GM21526 (cell line): ENCODE data around the gene AXIN1.
"Not testable (repeated sequence)": the region's sequence is repeated elsewhere in the genome, so short reads cannot be mapped to it uniquely, and the experiment has no call there.

ENCODE experiments used
- ATAC-seq: cut with Tn5 transposase; IDR thresholded peaks from one replicate; pipeline ENCODE4 v1.9.1; 2021; ENCODE audit warnings: moderate library complexity; ENCODE audit not compliant: unreplicated experiment, low FRiP score

The AXIN1 gene

DNA sequence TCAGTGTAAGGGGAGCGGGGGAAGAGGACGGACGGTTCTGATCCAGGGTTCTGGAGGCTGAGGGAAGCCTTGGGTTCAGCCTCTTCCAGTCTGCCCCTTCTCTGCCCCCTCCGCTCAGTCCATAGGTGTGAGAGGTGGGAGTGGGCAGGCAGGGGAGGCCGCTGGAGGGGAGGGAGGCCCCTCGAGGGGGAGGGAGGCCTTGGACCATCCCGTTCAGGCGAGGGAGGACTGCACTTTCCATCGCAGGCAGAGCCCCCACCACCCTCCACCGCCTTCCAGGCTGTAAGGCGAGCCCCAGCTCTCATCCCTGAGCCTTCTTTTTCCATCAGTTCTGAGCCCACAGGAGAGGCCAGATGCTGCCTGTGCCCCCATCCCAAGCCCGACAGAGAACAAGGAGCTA lies 4.2 kb upstream of the AXIN1 start:
- ATAC-seq = no peak

DNA sequence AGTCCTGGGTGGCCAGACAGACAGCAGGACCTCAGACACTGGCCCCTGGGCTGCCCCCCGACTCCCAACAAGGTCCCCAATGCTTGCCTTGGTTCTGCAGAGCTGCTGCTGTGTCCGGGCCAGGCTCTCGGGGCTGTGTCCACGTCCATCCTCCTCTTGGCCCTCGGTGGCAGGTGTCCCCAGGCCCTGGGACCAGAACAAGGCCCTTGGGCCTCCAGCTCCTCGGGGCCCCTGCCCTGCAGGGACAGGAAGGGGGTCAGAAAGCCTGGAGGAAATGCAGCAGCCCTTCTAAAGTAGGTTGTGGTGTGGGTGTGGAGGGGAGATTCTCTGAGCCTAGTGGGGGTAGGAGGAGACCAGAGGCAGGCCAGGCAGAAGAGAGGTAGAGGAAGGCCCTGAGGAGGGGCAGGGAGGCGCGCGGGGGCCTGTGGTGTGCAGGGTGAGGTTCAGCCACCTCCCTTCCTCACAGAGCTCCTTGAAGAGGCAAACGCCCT lies 2.5 kb upstream of the AXIN1 start:
- no peak for ATAC-seq

- ATAC-seq = no peak
Observed at GRCh38 chr16:354291-354881, 1.9 kb upstream of the AXIN1 start.

DNA sequence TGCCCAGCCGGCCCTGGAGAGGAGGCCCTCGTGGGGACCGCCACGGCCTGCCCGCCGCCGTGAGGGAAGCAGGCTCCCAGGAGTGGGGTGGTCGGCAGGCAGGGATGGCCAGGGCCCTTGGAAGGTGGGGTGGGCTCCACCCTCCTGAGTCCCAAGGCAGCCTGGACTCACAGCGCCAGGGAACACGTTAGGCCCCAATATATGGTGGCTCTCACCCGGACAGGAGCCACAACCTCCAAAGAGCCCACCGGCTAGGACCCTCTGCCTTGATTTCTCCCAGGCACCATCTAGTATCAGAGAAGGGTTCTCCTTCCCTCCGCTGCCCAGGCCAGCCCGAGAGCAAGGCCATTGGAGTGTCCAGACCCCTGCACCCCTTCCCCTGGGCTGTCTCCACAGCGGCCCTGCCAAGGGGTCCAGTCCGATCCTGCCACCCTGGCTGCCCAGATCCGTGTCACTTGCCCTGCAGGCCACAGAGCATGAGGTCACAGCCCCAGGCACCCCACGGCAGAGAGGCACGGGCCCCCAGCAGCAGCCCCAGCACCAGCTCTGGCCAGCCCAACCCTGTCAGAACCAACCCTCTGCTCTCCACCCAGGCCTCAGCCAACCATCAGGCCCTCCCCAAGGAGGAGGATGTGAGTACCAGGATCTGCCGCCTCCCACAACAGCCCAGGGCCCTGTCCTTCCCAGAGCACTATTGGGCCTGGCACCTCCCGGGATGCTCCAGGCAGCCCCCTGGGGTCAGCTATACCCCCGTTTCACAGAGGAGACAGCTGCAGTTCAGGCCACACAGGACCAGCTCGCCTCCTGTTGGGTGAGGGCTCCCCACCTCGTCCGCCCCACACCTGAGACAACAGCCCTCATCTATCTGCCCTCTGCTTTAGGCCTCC lies 1.1 kb upstream of the AXIN1 start:
- no peak for ATAC-seq

DNA sequence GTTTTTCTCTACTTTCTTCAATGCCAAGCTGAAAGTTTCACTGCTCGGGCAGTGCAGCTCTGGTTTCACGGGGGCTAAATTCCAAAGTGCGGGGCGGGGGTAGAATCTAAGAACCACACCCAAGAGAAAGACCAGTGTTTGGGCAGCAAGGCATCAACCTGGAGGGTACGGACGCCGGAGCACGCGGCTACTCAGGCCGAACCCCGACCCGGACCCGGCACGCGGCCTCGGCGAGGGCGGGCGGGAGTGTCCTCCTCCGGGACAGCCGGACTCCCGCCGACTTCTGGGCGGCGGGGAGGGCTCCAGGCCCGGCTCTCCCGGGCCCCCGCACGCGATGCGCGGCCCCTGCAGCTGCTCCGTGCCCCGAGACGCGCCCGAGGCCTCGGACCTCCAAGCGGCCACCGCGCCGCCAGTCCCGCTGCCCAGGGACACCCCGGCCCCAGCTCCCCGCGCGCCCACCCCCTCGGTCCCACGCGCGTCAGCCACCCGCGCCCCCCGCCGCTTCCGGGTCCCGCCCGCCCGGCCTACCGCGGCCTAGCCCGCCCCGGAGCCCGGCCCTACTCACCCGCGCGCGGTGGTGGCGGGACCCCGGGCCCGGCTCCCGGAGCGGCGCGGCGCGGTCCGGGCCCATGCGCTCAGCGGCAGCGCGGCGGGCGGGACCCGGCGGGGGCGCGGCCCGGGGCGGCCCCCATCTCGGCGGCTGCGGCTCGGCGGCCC lies 561 bp downstream of the AXIN1 start:
- peak; percentile 32 for ATAC-seq

DNA sequence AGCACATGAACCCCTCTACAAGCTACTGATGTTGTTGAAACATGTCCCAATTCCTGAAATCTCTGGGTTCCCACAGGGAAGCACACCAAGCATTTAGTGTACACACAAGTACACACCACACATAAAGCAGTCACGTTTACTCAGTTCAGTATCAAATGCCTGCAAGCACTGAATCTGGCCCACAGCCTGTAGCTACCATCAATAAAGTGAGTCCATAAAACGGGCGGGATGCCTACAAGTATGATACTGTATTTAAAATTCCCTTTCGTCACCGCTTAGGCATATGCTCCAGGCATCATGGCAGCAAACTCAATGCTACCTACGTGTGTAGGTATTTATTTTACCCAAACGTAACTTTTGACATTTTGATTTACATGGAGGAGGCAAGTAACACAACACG lies 2.3 kb downstream of the AXIN1 start:
- no peak for ATAC-seq

- no peak for ATAC-seq
Observed at GRCh38 chr16:349211-349610, 3.3 kb downstream of the AXIN1 start.

DNA sequence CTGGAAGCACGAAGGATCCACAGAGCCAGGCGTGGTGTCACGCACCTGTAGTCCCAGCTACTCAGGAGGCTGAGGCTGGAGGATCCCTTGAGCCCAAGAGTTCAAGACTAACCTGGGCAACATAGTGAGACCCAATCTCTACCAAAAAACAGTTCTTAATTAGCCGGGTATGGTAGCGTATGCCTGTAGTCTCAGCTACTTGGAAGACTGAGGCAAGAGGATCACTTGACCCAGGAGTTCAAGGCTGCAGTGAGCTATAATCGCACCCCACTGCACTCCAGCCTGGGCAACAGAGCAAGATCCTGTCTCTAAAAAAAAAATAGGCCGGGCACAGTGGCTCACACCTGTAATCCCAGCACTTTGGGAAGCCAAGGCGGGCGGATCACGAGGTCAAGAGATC lies 4.0 kb downstream of the AXIN1 start:
- not testable (repeated sequence) for ATAC-seq

GRCh38 chr16:347203-347602 lies 5.3 kb downstream of the AXIN1 start:
- ATAC-seq = no peak

- ATAC-seq = no peak
Observed at GRCh38 chr16:346587-346986, 5.9 kb downstream of the AXIN1 start.

- no peak for ATAC-seq
Observed at GRCh38 chr16:345772-346171, 6.8 kb downstream of the AXIN1 start.

DNA sequence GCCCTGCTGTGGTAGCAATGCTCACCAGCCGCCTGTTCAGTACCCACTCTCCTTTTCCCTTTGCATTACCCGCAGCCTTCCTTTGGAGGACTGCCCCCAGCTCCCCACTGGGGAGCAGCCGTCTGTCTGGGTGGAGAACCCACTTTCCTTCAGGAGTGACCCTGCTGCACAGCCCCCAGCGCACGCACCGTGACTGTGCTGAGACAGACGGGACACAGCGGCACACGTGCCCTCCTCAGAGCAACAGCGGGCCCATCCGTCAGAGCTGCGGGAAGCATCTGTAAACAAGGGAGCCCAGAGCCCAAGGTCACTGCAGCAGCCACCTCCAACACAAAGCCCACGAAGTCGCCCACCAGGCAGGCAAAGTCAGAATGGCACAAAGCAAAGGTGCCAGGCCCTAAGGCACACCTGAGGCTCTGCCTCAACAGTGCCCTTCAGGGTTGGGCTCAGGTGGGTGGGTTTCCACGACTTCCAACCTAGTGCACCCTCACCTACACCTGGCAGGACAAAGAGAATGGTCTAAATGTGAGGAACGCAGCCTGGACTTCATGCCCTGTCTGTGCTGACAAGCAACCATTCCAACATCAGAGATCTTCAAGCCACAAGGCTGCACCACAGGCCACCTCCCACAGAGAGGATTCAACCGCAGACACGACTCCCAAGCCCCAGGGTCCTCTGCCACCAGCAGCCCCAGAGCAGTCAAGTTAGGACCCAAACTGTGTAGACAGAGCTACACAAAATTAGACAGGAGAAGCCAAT lies 9.9 kb downstream of the AXIN1 start:
- ATAC-seq = no peak

GRCh38 chr16:341974-342336 lies 10.6 kb downstream of the AXIN1 start:
- not testable (repeated sequence) for ATAC-seq

DNA sequence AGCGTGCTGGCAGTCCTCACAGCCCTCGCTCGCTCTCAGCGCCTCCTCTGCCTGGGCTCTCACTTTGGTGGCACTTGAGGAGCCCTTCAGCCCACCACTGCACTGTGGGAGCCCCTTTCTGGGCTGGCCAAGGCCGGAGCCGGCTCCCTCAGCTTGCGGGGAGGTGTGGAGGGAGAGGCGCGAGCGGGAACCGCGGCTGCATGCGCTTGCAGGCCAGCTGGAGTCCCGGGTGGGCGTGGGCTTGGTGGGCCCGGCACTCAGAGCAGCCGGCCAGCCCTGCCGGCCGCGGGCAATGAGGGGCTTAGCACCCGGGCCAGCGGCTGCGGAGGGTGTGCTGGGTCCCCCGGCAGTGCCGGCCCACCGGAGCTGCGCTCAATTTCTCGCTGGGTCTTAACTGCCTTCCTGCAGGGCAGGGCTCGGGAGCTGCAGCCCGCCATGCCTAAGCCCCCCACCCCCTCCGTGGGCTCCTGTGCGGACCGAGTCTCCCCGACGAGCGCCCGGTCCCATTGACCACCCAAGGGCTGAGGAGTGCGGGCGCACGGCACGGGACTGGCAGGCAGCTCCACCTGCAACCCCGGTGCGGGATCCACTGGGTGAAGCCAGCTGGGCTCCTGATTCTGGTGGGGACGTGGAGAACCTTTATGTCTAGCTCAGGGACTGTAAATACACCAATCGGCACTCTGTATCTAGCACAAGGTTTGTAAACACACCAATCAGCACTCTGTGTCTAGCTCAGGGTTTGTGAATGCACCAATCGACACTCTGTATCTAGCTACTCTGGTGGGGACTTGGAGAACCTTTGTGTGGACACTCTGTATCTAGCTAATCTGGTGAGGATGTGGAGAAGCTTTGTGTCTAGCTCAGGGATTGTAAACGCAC lies 11.2 kb downstream of the AXIN1 start:
- ATAC-seq = not testable (repeated sequence)

DNA sequence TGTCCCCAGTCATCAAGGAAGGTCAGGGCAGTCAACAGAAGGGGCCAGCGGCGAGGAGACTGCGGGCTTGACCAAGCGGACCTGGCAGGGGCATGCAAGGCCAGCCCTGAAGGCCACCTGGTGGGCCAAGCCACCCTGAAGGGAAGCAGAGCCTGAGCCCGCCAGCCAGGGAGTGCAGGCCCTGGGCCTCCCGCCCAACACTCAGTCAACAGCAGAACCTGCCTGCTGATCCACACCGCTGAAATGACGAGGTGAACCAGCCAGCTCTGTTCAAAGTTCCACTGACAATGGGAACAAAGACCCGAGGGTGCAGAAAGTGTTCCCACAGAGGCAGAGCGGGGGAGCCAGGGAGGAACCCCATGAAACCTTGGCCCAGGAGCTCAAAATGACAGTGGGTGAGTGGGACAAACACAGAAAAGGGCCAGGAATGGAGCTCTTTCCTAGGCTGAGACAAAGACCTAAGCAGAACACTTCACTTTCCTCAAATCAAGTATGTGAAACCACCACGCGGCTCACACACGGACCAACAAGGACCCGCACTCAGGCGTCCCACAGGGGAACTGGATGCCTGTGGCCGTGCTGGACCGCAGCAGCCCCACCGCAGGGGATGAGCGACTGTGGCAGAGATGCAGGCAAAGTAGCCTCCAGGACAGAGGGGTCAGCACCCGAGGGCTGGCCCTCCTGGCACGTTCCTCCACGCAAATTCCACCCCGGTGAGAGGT lies 12.0 kb downstream of the AXIN1 start:
- ATAC-seq = no peak

- no peak for ATAC-seq
Observed at GRCh38 chr16:339680-340079, 12.8 kb downstream of the AXIN1 start.

DNA sequence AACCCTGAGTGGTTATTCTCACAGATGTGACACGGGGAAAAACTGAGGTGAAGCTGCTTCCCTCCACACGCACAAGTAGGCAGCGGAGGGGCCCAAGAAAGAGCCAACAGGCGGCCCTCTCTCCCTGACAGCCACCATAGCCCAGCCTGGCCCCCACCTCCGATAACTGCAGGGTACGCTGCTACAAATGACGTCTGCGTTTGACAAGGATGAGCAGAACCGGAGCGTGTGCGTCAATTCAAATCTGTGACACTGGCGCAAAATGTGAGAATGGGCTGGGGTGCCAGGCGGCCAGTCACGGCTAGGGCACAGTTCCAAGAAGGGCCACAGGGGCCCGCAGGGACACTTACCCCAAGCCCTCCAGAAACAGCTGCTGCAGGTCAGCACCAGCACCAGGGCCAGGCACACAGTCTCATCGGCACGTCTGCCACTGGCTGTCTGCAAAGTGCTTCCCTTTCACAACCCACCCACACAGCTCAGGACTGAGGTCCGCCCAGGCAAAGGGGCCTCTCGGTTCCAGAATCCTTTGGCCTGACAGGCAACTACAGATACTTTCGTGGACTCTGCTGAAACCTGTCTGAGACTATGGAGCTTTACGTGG lies 14.4 kb downstream of the AXIN1 start:
- ATAC-seq = no peak

DNA sequence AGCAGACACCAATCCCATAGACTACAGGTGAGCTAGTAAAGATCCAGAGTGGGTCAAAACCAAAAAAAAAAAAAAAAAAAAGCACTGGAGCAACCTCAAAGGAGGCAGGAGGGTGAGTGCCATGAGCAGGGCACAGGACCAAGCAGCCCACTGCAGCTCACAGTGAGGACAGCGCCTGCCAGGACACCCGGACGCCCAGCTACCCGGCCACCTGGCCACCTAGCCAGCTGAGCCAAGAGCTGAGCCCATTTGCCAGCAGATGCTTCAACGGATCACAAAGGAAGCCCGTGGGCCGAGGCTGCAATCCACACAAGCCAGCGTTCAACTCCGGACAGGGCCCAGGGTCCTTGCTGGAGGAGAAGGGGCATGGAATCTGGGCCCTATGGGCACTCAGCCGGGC lies 15.1 kb downstream of the AXIN1 start:
- ATAC-seq = no peak

GRCh38 chr16:336269-336668 lies 16.3 kb downstream of the AXIN1 start:
- no peak for ATAC-seq
